SW480 (cell line): ENCODE data around the gene LAMTOR5.
"Not testable (repeated sequence)": the region's sequence is repeated elsewhere in the genome, so short reads cannot be mapped to it uniquely, and the experiment has no call there.

Experiments used
- DNase-seq: peaks from one replicate; pipeline ENCODE4 v3.0.0-alpha.2; 2016; ENCODE audit warnings: low spot score

LAMTOR5 gene

DNA sequence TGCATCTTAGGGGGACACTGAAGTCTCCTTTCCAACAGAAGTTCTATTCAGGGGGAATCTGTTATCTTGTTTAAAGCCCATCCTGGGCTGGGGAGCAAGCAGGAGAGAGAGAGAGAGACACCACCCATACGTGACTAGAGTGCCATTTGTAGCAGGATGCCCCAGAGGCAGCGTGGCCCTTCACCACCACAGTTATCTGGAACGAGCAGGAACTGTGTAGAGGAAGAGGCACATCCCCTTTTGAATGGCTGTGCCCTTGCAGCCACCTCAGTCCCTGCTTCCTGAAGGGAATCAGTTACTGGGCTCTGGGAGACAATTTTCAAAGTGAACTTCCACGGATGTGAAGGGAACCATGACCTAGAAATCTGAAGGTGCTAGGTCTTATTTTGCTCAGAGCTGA, 19.4 kb upstream of the LAMTOR5 start:
- no peak for DNase-seq

- DNase-seq, result no peak
These were observed 18.2 kb upstream of the LAMTOR5 start for GRCh38 chr1:110425612-110426152.

DNA sequence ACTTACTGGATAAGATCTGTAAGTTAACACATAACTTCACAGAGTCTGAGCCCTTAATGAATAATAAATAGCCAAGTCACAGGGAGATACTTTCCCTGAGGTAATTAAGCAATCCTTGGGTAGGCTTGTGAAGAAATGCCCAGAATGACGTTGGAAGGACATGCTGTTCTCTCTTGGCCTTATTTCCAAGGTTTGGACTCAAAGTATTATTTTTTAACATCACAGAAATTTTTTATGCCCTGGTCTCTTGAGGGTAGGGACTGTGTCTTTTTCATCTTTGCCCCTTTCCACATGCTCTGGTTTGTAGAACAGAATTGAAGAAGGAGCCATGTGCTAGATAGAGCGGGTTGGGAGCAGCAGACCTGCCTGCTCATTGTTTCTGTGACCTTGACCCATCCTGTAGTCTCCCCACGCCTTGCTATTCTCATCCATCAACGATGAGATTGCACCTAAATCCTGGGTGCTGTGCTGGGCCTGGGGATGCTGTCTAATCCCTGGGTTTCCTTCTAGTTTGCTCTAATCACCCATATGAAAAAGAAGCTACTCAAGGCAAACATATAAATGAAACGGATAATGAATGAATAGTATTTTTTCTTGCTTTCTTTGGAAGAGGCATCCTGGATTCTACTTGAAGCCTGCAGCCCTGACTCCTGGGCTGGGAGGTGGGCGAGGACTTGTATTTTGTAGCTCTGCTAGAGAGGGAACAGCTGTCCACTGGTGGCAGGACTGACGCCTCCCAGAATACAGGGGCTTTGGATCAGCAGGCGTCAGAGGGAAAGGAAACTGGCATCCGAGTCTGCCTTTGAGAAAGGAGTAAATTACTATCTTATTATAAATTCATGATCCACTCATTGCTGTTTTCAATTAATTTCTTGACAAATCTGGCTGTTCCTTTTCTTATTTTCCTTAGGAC, 17.5 kb upstream of the LAMTOR5 start:
- DNase-seq, result no peak

DNA sequence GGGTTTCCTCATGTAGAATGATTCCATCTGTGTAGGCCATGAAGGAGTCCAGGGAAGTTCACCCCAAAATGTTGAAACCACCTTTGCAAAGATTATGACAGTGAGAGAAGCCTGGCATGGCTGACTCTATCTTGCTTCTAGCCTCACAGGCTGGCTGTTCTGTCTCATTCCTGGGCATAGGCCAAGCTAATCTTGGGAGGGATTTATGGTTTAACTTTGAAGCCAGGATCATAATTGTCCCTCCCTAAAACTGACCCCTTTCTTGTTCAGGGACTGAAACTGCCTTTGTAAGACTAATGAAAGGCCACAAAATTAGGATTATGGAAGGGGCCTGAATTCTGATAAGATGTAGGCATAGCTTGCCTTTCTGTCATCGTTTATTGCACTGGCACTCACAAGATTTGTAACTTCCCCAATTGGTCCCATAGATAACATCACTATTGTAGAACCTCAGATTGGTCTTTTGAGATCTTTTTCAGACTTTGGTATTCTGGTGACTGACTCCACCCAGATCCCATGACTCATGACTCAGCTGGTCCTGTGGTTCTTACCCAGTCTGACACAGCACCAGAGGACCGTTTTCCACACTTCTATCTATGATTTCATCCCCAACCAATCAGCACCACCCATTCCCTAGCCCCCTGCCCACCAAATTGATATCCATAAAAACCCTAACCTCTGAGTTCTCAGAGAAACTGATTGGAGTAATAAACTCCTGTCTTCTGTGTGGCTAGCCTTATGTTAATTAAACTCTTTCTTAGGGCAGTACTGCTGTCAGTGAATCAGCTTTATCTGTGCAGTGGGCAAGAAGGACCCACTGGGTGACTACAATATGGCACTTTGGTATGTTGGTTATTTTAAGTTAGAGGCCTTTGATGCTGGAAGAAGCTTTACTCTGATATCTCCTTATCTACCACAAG, 13.6 kb upstream of the LAMTOR5 start:
- DNase-seq, result peak; percentile 15

DNA sequence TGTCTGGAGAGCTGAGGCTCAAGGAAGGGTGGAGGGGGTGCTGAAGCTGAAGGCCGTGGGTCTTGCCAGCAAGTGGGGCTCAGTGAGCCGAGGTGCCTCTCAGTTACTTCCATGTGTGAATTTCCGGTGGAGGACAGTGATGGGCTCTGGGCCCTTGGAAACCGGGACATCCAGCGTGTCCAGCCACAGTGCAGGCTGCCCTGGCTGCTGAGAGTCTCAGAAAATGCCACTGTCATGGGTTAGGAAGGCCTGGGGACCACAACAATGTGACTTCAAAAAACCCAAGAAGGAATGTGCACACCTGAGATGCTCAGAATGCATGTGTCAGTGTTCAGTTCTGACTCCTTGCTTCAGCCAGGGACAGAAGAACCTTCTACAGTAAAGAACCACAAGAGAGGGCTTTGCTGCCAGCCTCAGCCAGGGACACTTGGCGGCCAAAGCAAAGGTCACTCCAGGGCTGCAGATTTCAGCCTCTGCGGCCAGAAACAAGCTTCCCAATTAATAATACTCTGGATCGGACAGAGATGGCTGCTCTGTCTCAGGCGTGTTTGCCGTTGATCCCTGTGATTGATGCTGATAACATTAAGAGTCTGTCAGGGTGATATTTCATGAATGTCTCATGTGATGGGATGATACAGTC, 12.6 kb upstream of the LAMTOR5 start:
- DNase-seq, result no peak

DNA sequence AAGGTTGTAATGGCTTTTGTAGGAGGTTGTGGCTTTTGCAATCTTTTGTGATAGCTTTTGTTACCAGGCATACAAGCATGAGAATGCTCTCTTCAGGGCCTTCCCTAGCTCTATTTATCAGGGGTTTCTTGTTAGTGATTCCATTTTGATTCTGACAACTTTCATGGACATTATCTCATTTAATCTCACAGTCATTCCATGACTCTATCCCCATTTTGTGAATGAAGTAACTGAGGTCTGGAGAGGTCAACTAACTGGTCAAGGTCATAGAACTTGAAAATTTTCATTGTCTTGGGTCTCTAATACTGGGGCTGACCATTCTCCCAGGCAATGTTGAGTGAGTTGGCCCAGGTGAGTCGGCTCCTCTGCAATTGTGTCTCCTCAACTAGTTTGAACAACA, 11.2 kb upstream of the LAMTOR5 start:
- DNase-seq, result no peak

DNA sequence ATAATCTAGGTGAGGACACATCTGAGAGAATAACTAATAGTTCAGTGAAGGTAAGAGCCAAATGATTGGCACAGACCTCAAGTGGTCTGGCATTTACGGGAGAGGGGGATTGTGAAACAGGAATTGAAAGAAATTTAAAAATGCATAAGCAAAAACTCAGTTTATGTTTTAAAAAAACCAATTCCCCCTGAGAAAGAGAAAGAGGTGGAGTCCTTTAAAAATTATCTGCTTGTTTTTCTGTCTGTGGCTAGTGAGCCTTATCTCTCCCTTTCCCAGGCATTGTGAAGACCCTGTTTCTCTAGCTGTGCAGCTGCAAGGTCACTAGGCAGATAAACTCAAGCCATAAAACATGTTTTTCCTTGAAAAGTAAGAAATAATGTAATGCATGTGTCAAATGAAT, 5.6 kb upstream of the LAMTOR5 start:
- not testable (repeated sequence) for DNase-seq

DNA sequence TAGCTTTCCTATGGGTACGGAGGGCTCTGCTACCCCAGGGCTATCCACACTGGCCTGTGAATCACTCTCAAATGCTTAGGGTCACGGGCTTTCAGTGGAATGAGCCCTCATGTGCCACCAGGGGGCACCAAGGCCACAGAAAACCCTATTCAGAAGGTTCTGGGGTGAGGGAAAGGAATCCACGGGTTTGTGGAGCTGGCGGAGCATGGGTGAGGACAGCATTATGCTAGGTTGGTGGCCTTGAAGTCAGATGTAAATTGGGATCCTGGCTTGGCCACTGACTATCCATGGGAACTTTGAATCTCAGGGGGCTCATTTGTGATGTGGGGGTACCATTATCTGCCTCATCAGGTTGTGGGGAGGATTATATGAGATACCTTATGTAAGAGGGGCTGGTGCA, 5.1 kb upstream of the LAMTOR5 start:
- peak; percentile 76 for DNase-seq

DNA sequence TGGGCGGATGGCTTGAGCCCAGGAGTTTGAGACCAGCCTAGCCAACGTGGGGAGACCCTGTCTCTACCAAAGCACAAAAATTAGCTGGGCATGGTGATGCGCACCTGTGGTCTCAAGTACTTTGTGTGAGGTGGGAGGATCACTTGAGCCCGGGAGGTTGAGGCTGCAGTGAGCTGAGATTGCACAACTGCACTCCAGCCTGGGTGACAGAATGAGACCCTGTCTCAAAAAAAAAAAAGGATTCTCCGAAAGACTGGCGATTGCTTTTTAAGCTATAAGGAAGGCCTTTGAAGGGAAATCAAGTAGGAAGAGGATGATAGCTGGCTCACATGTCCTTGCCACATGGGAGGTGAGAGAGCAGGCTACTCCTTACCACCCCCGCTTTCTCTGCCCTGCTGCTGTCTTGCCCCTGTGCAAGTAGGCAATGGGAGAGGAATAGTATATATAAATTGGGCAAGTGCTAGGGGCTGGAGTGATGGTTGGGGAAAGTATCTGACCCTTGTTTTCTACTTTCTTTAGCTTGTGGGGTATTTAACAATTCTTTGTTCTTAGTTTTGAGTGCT, 3.8 kb upstream of the LAMTOR5 start:
- no peak for DNase-seq

GRCh38 chr1:110409316-110409715, 1.8 kb upstream of the LAMTOR5 start:
- no peak for DNase-seq

- DNase-seq, result no peak
These were observed 994 bp upstream of the LAMTOR5 start for GRCh38 chr1:110408488-110408887.

DNA sequence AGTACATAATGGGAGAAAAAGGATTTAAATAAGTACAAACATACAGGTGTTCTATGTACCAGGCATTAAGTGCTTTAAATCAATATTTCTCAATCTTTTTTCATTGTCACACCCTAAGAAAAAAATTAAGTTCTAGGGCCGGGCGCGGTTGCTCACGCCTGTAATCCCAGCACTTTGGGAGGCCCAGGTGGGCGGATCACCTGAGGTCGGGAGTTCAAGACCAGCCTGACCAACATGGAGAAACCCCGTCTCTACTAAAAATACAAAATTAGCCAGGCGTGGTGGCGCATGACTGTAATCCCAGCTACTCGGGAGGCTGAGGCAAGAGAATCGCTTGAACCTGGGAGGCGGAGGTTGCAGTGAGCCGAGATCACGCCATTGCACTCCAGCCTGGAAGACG, 1.1 kb downstream of the LAMTOR5 start:
- not testable (repeated sequence) for DNase-seq

DNA sequence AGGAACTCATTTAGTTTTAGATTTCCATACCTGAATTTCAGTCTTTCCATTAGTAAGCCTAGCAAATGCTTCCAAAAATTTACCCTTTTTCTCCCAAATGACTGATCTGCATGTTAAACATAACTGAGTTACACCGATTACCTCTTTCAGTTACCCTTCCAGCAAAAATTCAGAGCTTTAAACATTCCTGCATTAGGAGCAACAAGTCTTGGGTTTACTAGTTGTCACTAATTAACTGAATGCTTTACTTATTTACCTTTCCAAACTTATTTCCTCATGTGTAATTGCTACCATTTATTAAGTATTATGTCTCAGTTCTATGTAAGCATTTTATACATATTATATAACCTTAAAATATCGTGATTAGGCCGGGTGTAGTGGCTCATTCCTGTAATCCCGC, 3.1 kb downstream of the LAMTOR5 start:
- no peak for DNase-seq

GRCh38 chr1:110403805-110404204, 3.7 kb downstream of the LAMTOR5 start:
- no peak for DNase-seq

GRCh38 chr1:110396259-110396958, 11.1 kb downstream of the LAMTOR5 start:
- DNase-seq, result not testable (repeated sequence)

DNA sequence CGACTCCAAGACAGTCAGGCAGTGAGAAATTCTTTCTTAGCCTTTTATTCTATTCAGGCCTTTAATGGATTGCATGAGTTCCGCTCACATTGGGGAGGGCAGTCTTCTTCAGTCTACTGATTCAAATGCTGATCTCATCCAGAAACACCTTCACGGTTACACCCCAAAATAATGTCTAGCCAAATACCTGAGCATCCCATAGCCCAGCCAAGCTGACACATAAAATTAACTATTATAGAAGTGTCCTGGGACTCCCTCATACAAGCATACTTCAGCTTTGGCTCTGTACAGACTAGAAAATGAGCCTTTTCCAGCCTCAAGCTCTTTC, 13.0 kb downstream of the LAMTOR5 start:
- DNase-seq, result no peak

DNA sequence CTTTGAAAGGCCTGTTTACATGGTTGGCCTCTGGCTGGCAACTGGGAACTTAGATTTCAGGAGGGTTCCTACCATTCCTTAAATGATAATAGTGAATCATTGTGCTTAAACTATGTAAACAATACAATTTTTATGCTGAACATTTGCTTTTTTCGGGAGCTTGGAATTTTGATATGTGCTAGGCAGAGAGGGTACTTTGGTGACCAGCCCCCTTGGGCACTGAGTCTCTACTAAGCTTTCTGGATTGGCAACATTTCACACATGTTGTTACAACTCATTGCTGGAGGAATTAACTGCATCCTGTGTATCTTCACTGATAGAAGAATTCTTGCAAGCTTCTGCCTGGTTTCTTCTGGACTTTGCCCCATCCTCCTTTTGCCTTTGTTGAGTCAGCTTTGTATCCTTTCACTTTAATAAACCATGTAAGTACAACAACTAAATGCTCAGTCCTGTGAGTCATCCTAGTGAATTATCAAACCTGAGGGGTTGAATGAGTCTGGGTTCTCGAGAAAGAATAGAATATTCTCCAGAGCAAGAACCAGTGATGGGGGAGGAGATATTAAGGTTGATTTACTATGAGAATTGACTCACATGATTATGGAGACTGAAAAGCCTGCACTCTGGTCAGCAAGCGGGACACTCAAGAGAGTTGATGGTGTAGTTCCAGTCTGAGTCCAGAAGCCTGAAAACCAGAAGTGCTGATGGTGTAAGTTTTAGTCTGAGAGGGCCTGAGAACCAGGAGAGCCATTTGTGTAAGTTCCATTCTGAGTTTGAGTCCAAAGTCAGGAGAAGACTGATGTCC, 13.6 kb downstream of the LAMTOR5 start:
- peak; percentile 64 for DNase-seq

GRCh38 chr1:110393286-110393685, 14.2 kb downstream of the LAMTOR5 start:
- no peak for DNase-seq

DNA sequence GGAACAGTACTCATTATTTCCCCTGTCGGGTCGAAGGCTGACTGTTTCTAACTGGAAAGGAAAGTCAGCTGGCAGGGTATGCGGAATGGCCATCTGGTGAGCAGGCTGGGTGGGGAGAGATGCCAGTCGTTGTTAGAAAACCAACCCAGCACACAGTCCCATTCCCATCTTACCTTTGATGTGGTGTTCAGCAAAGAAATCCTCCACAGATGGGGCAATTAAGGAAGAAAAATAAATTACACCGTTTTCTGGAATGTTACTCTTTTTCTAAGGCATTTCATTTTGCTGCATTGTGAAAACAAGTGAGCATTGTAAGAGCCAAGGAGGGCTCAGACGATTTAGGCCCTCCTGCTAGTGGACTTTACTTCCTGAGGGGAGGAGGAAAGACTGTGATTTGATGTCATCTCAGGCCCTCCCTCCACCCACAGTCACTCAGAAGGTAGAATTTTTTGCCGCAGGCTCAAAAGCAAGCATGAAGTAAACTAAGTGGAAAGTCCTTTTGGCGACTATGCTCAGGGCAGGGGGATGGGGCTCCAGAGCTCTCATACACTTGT, 16.7 kb downstream of the LAMTOR5 start, which contains the start of gene SLC16A4:
Gene SLC16A4, minus strand, starts transcription at position 335 of the 554 bp plus-strand sequence. CDS start 1,703 bp downstream, outside the sequence.
- DNase-seq, result peak; percentile 85

- DNase-seq, result peak; percentile 57
These were observed 17.4 kb downstream of the LAMTOR5 start for GRCh38 chr1:110390096-110390495.
